HG02610 (cell line): ENCODE measurements around the gene CRELD2.
A peak's percentile ranks its signal among the peaks of the same experiment; 100 is the strongest.

Experiments
- ATAC-seq: cut with Tn5 transposase; IDR thresholded peaks from one replicate; pipeline ENCODE4 v1.9.1; 2021; ENCODE audit warnings: mild to moderate bottlenecking, moderate library complexity; ENCODE audit not compliant: unreplicated experiment

Gene CRELD2

DNA sequence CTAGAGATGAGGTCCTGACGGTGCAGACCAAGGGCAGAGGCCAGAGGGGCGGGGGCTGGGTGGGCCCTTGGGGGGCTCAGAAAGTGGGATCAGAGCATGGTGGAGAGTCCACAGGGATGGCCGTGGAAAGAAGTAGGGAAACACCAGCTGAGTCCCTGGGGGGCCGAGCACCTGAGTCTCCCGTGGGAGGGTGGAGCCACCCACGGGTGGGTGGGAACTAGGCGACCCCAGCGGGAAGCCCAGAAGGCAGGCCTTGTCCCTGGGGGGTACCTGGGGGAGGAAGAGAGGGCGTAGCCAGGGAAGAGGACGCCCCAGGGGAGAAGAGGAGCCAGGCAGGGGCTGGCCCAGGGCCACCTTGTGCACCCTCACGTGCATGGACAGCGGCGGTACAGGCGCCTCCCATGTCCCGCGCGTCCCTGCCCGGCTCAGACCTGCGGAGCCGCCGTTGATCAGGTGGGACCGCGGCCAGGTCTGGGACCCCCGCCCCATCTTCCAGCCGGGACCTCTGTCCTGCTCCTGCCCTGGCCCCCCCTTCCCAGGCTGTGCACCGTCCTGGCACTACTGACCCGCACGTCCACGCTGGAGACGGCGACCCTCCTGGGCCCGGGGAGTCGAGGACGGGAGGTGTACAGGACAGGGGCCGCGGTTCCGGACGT lies 10.2 kb downstream of the CRELD2 start:
- no peak for ATAC-seq

DNA sequence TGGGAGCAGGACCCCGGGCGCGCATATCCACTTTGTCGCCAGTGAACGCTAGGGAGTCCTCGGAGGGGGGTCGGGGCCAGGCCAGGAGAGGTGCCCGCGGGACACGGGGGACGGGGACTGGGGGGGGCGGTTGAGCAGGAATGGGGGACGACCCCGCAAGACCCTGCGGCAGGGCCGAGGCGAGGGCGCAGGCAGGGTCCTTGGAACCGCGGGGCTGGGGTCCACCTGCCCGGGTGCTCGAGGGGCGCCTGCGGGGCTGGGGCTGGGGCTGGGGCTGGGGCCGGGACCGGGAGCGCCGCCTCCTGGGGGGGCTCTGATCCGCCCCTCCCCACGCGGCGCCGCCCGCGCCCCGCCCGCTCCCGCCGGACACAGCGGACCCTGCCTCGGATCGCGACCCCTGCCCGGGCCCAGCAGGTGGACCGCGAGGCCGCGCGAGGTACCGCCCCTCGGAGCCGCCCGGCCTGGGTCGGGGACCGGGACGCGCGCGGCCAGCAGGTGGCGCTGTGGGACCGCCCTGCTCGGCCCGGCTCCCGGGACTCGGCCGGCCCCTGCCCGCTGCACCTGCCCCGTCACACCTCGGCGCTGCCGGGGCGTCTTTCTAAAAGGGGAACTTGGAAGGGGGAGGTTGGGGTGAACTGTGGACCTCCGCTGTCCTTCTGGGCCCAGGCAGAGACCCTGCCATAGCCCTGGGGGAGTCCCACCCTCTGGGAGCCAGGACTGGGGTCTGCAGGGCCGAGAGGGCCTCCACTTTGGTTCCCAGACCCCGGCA lies 11.0 kb downstream of the CRELD2 start:
- no peak for ATAC-seq

DNA sequence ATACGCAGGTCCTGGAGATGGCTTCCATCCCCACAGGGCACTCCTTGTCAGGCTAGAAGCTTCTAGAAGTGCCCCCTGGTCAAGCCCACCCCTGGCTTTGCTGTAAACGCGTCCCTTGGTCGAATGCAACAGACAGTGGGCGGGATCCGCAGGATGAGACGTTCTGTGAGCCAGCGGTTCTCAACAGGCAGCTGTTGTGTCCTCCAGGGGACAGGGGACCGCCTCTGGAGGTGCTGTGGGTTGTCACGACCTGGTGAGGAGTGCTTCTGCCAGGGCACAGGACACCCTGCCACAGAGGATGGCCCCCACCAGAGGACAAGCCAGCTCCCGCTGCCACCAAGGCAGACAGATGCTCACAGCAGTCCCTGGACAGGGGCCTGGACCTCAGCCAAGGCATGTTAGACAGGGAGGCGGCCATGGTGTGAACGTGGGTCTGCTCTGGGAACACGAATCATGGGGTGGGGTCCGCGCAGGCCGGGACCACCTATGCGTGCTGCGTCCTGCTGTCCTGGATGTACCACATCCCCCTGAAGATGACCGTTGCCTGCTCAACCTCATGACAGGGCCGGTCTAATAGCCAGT lies 11.7 kb downstream of the CRELD2 start:
- no peak for ATAC-seq

DNA sequence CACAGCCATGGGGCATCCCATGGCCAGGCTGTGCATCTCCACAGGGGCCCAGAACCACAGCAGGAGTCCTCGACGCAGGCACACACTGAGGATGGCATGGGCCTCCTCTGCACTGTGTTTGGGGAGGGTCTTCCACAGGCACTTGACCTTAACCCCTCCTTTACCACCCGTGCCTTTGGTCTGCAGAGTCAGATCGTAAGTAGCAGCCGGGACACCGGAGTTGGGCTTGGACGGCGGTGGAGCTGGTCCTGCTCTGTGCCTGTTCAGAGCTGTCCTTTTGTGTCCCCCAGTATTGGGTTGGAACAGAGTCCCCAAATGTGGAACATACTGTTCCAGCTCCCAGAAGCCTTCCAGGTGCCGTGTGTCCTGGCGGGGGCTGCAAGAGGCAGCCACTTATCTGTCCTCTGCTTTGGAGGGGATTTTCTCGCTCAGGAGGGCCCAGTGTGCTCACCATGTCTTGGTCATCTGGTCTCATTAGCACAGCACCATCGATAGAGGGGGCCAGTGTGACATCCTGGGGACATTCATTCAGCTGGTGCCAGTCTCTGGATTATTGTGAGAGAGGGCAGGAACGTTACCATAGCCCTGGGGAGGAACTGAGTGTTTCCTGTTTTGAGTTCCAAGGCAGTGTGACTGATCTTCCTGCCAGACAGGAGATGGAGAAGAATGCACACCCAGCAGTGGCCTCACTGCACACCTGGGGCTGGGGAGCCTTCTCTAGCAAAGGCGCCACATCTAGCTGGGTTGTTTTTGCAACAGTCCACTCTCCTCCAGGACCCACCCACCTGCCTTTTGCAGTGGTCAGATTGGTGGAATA lies 12.4 kb downstream of the CRELD2 start:
- no peak for ATAC-seq

DNA sequence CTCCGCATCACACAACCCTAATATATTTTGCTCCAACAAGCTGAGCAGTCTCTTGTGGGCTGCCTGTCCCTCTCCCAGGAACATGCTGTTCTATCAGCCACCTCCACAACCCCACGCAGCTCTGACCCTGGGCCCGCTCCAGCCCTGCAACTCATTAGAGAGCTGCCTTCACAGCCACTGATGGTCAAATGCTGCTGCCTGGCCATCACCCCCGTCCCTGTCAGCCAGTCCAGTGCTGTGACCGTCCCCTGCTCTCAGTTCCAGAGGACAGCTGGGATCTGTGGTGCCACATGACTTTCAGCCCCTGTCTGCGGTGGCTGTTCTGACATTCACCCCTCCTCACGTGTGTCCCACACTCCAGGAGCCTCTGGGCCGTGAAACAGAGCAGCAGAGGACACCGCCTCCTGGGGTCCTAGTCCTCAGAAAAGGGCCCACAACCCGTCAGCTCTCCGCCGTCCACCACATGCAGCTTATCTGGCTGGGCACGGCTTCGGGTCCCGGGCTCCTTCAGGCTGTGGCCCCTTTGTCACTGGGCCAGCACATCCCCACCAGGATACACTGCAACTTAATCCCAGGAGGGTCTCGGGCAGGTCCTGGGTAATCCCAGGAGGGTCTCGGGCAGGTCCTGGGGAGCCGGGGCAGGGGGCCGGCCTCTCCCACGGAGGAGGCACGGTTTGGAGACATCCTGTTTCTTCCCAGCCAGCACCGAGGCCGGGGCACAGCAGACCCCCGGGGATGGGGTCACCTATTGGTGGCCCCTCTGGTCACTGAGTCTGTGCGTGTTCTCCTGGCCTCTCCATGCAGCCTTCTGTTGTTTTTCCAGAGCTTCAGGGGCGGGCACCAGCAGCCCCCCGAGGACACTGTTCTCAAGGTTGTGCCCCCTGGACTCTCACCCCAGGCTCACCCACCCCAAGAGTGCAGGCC lies 15.1 kb downstream of the CRELD2 start:
- ATAC-seq: no peak

DNA sequence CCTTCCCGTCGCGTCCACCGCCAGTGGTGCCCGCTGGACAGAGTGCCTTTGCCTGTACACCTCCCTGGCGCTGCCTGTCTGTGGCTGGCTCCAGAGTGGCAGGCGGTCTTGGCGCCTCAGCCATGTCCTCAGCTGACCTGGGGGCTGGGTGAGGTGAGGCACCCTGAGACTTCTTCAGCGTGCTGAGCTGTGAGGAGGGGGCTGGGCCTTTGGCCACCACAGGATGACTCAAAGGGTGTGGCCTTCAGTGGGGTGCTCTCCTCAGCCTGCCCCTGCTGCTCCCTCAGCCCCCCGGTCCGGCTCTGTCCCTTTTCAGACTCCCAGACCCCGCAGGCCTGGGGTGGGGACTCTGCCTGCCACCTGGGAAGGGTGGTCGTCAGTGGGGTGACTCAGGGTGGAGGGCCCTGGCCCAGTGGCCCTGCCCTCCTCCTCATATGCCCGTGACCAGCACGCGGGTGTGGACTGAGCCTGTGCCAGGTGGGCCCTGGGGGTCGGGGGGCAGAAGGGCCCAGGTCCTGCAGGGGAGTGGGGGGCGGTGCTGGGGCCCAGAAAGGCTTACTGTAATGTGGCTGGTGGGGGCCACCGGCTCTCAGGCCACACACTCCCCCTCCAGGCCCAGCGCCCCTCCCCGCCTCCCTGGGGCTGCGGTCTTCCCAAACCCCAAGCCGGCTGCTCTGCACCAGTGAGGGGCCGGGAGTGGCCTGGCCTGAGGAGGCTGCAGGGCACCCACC lies 15.9 kb downstream of the CRELD2 start:
- no peak for ATAC-seq

DNA sequence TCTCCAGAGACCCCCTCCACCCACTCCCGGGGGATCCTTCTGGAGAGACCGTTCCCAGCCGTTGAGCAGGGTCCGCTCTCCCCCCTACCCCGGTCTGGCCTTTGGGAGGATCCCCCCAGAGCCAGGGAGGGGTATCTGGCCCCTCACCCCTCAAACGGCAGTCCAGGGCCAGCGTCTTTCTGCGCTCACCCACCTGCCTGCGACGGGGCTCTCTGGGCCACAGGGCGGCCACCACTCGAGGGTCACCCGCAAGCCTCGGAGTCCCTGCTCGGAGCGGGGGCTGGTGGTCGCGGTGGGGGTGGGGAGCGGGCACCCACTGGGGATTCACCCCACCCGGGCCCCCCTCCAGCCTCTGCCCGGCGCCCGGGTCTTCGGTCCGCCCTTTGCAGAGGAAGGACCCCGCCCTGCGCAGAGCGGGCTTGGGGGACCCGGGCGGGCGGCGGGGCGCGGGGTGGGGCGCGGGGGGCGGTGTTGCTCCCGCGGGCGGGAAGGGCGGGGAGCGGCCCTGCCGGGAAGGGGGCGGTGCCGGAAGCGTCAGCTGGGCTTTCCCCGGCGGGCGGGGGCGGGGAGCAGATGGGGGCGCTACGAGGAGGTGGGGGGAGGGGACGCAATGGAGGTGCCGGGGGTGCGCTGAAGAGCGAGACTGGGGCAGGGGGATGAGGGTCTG lies 16.6 kb downstream of the CRELD2 start:
- no peak for ATAC-seq

DNA sequence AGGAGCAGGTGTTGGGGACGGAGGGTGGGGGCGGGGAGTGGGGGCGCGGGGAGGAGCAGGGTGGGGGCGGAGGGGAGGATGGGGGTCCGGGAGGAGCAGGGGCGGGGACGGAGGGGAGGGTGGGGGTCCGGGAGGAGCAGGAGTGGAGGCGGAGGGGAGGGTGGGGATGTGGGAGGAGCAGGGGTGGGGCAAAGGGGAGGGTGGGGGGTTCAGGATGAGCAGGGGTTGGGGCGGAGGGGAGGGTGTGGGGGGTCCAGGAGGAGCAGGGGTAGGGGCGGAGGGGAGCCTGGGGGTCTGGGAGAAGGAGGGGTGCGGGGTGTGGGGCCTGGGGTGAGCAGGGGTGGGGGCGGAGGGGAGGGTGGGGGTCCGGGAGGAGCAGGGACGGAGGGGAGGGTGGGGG lies 17.1 kb downstream of the CRELD2 start:
- ATAC-seq: no peak

DNA sequence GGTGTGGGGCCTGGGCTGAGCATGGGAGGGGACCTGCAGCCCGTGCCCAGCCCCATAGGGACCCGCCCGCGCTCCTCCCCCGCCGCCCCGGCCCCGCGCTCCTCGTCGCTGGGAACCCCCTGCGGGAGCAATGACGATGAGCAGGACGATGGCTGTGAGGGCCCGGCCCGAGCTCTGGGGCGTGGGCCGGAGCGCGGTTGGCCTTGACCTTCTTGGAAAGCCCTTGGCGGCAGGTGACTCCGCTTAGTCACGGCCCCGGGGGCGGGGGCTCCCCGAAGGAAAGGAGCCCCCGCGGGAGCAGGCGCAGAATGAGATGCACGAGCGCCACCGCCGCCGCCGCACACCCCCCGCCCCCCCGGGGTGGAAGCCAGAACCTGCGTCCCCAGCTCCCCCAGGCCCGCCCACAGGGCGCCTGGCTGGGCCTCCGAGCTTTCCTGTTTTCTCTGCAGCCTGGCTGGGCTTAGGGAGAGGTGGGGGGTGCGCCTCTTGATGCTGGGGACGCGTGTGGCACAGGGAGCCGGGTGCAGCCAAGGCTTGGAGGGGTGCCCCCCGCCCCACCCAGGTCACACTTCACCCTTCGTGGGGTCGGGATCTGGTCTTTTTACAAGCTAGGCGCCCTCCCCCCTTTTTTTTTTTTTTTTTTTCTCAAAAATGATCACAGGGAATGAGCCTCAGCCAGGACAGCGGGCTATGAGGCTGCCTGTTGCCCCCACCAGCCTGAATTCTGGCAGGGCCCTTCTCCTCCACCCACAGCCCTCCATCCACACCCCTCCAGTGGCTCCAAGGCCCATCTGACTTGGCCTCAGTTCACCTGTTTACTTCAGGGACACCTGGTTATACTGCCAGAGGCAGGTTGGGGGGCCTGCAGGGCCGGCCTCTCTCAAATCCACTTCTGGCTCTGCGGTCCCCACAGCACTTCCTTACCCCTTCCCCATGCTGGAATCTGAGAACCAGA lies 17.9 kb downstream of the CRELD2 start:
- peak; percentile 69 for ATAC-seq

DNA sequence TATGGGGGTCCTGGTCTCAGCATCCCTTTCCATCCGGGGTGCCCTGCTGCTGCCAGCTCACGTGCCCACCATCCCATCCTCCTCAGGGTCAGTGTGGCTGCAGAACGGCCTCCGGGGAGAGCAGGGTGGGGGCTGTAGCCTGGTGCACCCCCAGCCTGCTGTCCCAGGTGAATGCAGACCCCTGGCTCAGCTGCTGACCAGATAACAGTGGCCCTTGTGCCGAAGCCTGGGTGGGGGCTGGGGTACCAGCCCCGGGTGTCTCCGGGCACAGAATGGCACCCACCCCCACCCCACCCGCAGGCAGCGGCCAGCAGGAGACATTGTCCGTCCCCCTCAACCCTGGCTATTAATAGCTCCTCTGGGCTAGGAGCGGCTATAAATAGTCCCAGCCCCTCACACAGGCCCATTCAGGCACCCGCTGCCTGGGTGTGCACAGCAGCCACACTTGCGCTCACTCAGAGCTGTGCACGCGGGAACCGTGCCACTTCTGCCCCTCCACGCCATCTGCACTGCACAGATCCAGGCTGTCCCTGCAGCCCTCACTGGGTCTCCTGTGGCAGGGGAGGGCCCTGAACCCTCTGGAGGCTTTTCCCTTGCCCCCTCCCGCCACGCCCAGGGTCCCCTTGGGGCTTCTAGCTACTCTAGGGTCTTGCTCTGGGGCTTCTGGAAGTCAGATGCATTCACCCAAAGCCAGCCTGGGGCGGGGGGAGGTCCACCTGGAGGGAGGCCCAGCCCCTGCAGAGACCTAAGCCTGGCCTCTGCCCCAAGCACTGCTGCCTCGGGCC lies 18.7 kb downstream of the CRELD2 start:
- no peak for ATAC-seq

DNA sequence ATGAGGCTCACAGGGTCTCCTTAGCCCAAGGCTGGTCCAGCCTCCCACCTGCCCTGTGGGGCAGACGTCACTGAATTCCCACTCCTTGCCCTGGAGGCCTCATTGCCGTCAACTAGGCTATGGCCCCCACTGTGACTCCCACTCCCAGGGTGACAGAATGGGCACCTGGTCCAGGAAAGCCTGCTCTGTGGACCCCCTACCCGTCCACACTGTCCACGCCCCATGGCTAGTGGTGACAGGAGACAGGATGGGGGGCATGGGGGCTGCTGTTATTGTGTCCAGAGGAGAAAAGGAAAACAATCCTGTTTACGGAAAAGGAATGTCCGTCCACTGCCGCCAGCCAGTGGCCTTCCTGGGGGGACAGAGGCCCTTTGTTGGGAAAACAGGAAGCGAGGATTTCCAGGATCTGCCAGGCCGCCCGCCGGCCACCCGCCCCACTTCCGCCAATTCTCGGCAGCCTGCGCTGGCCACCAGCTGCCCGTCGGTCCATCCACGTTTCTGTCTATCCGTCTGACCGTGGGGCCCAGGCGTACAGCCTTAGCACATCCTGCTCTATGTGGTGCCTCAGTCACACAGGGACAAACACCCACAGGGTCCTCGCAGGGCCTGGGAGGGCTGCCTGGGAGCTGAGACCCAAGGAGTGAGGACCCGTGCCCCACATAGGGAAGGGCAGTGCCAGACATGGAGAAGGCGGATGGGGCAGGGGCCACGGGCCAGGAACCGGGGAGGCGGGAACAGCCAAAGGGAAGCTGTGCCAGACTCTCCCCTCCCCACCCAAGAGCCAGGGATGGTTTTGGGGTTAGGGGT lies 19.5 kb downstream of the CRELD2 start:
- ATAC-seq: no peak

DNA sequence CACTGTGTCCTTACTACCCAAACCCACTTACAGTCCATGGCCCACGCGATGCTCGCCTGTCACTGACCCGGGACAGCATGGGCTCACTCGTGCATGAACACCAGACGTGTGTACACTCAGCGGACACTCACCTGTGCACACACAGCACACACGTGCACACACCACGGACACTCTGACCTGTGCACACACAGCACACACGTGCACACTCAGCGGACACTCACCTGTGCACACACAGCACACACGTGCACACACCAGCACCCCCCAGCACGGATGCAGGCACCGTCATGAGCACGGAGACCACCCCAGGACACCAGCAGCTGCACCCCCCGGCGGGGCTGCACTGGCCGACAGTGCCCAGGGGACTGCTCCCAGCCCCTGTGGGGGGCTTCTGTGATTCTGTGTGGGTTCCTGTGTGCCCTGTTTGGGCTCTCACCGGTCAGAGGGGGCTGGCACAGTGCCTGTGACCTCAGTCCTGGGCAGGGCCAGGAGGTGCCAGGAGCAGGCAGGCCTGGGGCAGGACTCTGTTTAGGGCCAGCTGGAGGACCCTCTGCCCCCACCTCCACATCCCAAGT lies 20.2 kb downstream of the CRELD2 start:
- ATAC-seq: no peak

DNA sequence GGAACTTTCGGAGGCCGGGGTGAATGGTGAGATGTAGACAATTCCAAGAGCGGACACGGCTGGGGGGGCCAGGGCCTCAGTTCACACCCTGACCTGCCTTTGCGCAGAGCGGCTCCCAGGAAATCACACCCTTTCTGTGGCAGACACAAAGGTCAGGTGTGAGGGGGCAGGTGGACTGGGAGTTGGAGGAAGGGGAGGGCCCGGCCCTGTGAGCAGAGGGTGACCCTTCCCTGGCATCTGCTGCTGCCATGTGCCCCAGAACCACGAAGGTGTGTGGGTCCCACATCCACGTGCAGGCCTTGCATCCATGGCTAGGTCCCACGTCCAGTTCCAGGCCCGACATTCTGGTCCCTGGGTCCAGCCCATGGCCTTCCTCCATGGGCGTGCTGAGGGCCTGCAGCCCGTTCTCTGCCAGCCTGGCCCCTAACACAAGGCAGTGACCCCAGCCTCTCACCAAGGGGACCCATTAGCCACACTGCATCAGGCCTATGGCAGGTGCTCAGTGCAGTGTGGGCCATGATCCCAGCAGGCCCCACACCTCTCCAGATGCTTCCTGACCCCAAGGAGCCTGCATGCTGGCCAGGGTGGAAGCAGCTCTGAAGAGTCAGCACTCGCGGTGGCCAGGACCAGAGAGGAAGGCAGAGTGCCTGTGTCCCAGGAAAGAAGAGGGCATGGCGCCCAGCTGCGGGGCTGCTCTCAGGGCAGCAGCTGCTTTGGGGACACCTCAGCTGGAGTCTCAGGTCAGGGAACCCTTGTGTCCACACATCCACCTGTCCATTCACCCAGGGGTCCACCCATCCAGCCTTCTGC lies 23.3 kb downstream of the CRELD2 start:
- ATAC-seq: no peak

DNA sequence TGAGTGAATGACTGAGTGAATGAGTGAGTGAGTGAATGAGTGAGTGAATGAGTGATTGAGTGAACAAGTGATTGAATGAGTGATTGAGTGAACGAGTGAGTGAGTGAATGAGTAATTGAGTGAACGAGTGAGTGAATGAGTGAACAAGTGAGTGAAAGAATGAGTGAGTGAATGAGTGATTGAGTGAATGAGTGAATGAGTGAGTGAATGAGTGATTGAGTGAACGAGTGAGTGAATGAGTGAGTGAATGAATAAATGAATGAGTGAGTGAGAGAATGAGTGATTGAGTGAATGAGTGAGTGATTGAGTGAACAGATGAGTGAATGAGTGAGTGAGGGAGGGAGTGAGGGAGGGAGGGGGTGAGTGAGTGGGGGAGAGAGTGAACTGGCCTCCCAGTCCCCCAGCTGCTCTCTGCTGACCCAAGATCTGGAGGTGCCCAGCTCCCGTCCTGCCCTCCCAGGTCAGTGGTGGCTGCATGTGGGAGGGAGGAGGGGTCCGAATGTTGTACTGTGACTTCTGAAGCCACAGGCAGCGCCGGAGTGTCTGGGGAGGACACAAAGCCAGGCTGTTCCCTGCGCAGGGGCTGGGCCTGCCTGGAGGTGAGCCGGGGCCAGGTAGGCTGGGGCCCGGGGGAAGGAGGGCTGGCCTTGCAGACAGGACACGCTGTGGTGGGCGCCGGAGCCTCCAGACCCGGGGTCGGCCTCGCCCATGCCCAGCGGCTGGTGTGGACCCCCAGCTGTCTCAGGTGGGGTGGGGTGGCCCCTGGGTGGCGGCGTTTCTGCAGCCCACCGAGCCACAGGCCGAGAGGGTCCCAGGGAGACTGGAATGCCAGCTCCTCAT lies 24.4 kb downstream of the CRELD2 start:
- no peak for ATAC-seq
